Mesenchymal stem cell (in vitro differentiated cells and primary cell): ENCODE data around the gene MOV10.
A peak's percentile ranks its signal among the peaks of the same experiment; 100 is the strongest.
"Not testable (repeated sequence)": the region's sequence is repeated elsewhere in the genome, so short reads cannot be mapped to it uniquely, and the experiment has no call there.

Experiments used
- DNase-seq: peaks from one replicate; pipeline ENCODE4 v3.0.0-alpha.2; 2013
- H2AFZ ChIP-seq: one replicate; pipeline ENCODE4 v1.6.1; 2013; ENCODE audit warnings: low read depth, mild to moderate bottlenecking, control low read depth, inconsistent platforms, low read length, moderate library complexity
- H2AK5ac ChIP-seq: 2 replicates; pipeline ENCODE4 v1.6.1; 2013; ENCODE audit warnings: low read length, moderate library complexity, mild to moderate bottlenecking, inconsistent platforms; ENCODE audit not compliant: severe bottlenecking
- H2BK120ac ChIP-seq: one replicate; pipeline ENCODE4 v1.6.1; 2013; ENCODE audit warnings: low read depth, mild to moderate bottlenecking, inconsistent platforms, low read length, moderate library complexity
- H2BK12ac ChIP-seq, 2 experiments: one replicate each; pipeline ENCODE4 v1.6.1; 2013; ENCODE audit warnings: inconsistent platforms in 2 of 2, low read length in 2 of 2, mild to moderate bottlenecking in 2 of 2, moderate library complexity in 2 of 2, control low read depth in 1 of 2
- H2BK15ac ChIP-seq: one replicate; pipeline ENCODE4 v1.6.1; 2013; ENCODE audit warnings: mild to moderate bottlenecking, low read depth, inconsistent platforms; ENCODE audit not compliant: poor library complexity, severe bottlenecking
- H2BK5ac ChIP-seq: 2 replicates; pipeline ENCODE4 v1.6.1; 2013; ENCODE audit warnings: low read depth, mild to moderate bottlenecking, low read length, control low read depth, inconsistent platforms; ENCODE audit not compliant: poor library complexity, severe bottlenecking
- H3K14ac ChIP-seq, 2 experiments: one replicate each; pipeline ENCODE4 v1.6.1; 2013; ENCODE audit warnings: inconsistent platforms in 2 of 2, low read length in 2 of 2, control low read depth in 1 of 2, mild to moderate bottlenecking in 1 of 2, moderate library complexity in 1 of 2
- H3K18ac ChIP-seq, 2 experiments: one replicate each; pipeline ENCODE4 v1.6.1; 2013; ENCODE audit warnings: inconsistent platforms in 2 of 2, low read length in 2 of 2, control low read depth in 1 of 2, low read depth in 1 of 2, mild to moderate bottlenecking in 1 of 2
- H3K23ac ChIP-seq, 2 experiments: one replicate each; pipeline ENCODE4 v1.6.1; 2013; ENCODE audit warnings: inconsistent platforms in 2 of 2, low read length in 2 of 2, mild to moderate bottlenecking in 2 of 2, moderate library complexity in 2 of 2, control low read depth in 1 of 2
- H3K27ac ChIP-seq: 2 replicates; pipeline ENCODE4 v1.5.1; 2013; ENCODE audit warnings: mild to moderate bottlenecking, moderate library complexity, low read length, control low read depth, inconsistent platforms; ENCODE audit not compliant: poor library complexity, severe bottlenecking
- H3K27me3 ChIP-seq, 2 experiments: 2 replicates each; pipeline versions ENCODE4 v1.6.1 to v1.7.0; 2013; ENCODE audit warnings: low read length in 2 of 2, mild to moderate bottlenecking in 2 of 2, moderate library complexity in 2 of 2, control low read depth in 1 of 2, inconsistent platforms in 1 of 2; ENCODE audit not compliant: control insufficient read depth in 1 of 2, insufficient read depth in 1 of 2
- H3K36me3 ChIP-seq, 2 experiments: 2 replicates each; pipeline versions ENCODE4 v1.6.1 to v1.7.0; 2013; ENCODE audit warnings: low read length in 2 of 2, control low read depth in 1 of 2, inconsistent platforms in 1 of 2, low read depth in 1 of 2, mild to moderate bottlenecking in 1 of 2; ENCODE audit not compliant: insufficient read depth in 2 of 2, control insufficient read depth in 1 of 2
- H3K4ac ChIP-seq, 2 experiments: one replicate each; pipeline ENCODE4 v1.6.1; 2013; ENCODE audit warnings: inconsistent platforms in 2 of 2, low read length in 2 of 2, mild to moderate bottlenecking in 2 of 2, moderate library complexity in 2 of 2, control low read depth in 1 of 2, low read depth in 1 of 2
- H3K4me1 ChIP-seq: 2 replicates; pipeline ENCODE4 v1.6.1; 2013; ENCODE audit warnings: low read depth, low read length, control low read depth; ENCODE audit not compliant: control insufficient read depth, insufficient read depth
- H3K4me2 ChIP-seq: 2 replicates; pipeline ENCODE4 v1.6.1; 2013; ENCODE audit warnings: low read length, mild to moderate bottlenecking, inconsistent platforms; ENCODE audit not compliant: poor library complexity, severe bottlenecking
- H3K4me3 ChIP-seq, 2 experiments: 2 replicates each; pipeline versions ENCODE4 v1.5.1 to v1.7.0; 2013; ENCODE audit warnings: low read length in 2 of 2, mild to moderate bottlenecking in 2 of 2, control low read depth in 1 of 2, low read depth in 1 of 2; ENCODE audit not compliant: insufficient read depth in 1 of 2
- H3K79me1 ChIP-seq: replicated peaks from 2 replicates; pipeline ENCODE4 v1.6.1; 2013; ENCODE audit warnings: mild to moderate bottlenecking, control low read depth, low read length, inconsistent platforms; ENCODE audit not compliant: poor library complexity, severe bottlenecking
- H3K9ac ChIP-seq: 2 replicates; pipeline ENCODE4 v1.7.0; 2013; ENCODE audit warnings: mild to moderate bottlenecking, low read length, moderate library complexity
- H3K9me3 ChIP-seq: 2 replicates; pipeline ENCODE4 v1.7.0; 2013; ENCODE audit warnings: mild to moderate bottlenecking, low read length; ENCODE audit not compliant: control insufficient read depth
- H4K8ac ChIP-seq: one replicate; pipeline ENCODE4 v1.6.1; 2013; ENCODE audit warnings: inconsistent platforms, mild to moderate bottlenecking, low read length, moderate library complexity
- H4K91ac ChIP-seq: one replicate; pipeline ENCODE4 v1.6.1; 2013; ENCODE audit warnings: mild to moderate bottlenecking, low read length, inconsistent platforms
- WGBS: methylation state at CpG from one replicate; pipeline ENCODE4 v1.1.7; 2013; ENCODE audit warnings: mixed read lengths; 5-methylcytosine and 5-hydroxymethylcytosine counted together

Gene MOV10

GRCh38 chr1:112724240-112724639, 49.8 kb downstream of the MOV10 start:
- not testable (repeated sequence) for H3K18ac ChIP-seq, H3K14ac ChIP-seq, H3K9me3 ChIP-seq, H4K91ac ChIP-seq, H3K79me1 ChIP-seq, DNase-seq, H2BK5ac ChIP-seq, H3K36me3 ChIP-seq, H3K9ac ChIP-seq, H3K23ac ChIP-seq, H2BK15ac ChIP-seq, H3K4me2 ChIP-seq, H3K4me3 ChIP-seq, H3K27me3 ChIP-seq, H3K27ac ChIP-seq, H2AK5ac ChIP-seq, H2BK12ac ChIP-seq, H4K8ac ChIP-seq, H2BK120ac ChIP-seq, H3K4ac ChIP-seq, H2AFZ ChIP-seq
- WGBS = 88% methylated on average over 2 of the region's 4 CpGs
- H3K4me1 ChIP-seq = peaks cover 24% of the 10 kb centered on the region

GRCh38 chr1:112727716-112728115, 53.3 kb downstream of the MOV10 start:
- Histone ChIP-seq H2BK12ac (no peak overlapping the region), H2AK5ac (no peak overlapping the region), H3K14ac (no peak overlapping the region), H3K9ac (no peak overlapping the region), H3K36me3 (no peaks in the 10 kb centered on the region), H2BK15ac (no peak overlapping the region), H3K4me3 (no peak overlapping the region), H3K23ac (no peak overlapping the region), H3K9me3 (no peaks in the 10 kb centered on the region), H3K79me1 (no peaks in the 10 kb centered on the region), H3K4me1 (peaks cover 21% of the 10 kb centered on the region), H2BK5ac (no peak overlapping the region), H3K4ac (no peak overlapping the region), H3K27ac (no peak overlapping the region), H3K27me3 (no peaks in the 10 kb centered on the region), H3K18ac (no peak overlapping the region), H4K8ac (no peak overlapping the region), H2BK120ac (no peak overlapping the region), H3K4me2 (no peak overlapping the region), H4K91ac (no peak overlapping the region), H2AFZ (no peak overlapping the region)
- peak; percentile 21 for DNase-seq
- WGBS = 44% methylated on average over 2 of the region's 2 CpGs

GRCh38 chr1:112728306-112728971, 54.0 kb downstream of the MOV10 start:
- H3K4me3 ChIP-seq, DNase-seq: not testable (repeated sequence)
- WGBS = 97% methylated on average over 32 of the region's 33 CpGs

GRCh38 chr1:112729011-112729410, 54.6 kb downstream of the MOV10 start:
- H3K9ac ChIP-seq, H2BK120ac ChIP-seq, H3K36me3 ChIP-seq, H2AK5ac ChIP-seq, H3K79me1 ChIP-seq, H2BK15ac ChIP-seq, DNase-seq, H2BK12ac ChIP-seq, H3K18ac ChIP-seq, H3K27me3 ChIP-seq, H3K9me3 ChIP-seq, H2AFZ ChIP-seq, H3K4ac ChIP-seq, H4K8ac ChIP-seq, H2BK5ac ChIP-seq, H3K4me3 ChIP-seq, H3K4me2 ChIP-seq, H3K14ac ChIP-seq, H4K91ac ChIP-seq, H3K23ac ChIP-seq, H3K27ac ChIP-seq: not testable (repeated sequence)
- WGBS = 55% methylated on average over 2 of the region's 3 CpGs
- peaks cover 13% of the 10 kb centered on the region for H3K4me1 ChIP-seq

More at GRCh38 chr1:112728306-112728971, 54.0 kb downstream of the MOV10 start:
- H3K14ac ChIP-seq, H3K9ac ChIP-seq, H2AFZ ChIP-seq, H3K4ac ChIP-seq, H2BK12ac ChIP-seq, H3K79me1 ChIP-seq, H3K27me3 ChIP-seq, H2AK5ac ChIP-seq, H3K23ac ChIP-seq, H4K91ac ChIP-seq, H3K9me3 ChIP-seq, H2BK120ac ChIP-seq, H3K27ac ChIP-seq, H3K18ac ChIP-seq, H2BK5ac ChIP-seq, H3K36me3 ChIP-seq, H4K8ac ChIP-seq, H3K4me2 ChIP-seq, H2BK15ac ChIP-seq: not testable (repeated sequence)
- peaks cover 17% of the 10 kb centered on the region for H3K4me1 ChIP-seq
